K562 (cell line): Measurements from ENCODE around the gene SLIT1. TPM values are rescaled to one million over a fixed set of nuclear protein-coding genes. Genes with fewer than 3 reads are reported as not detected.

Experiments
- ATAC-seq: fragments of 200-7000 bp; cut with Tn5 transposase; 3 replicates; pipeline ENCODE4 v1.9.1; 2020; ENCODE audit warnings: moderate library complexity
- BruUV-seq: library from RNA; stranded (reverse); fragments of 400-500 nt; replicated peaks from 2 replicates; lab custom pipeline; 2021; lab: Mats Ljungman, UMichigan
- CTCF ChIA-PET: fragments of 300-600 bp; formaldehyde crosslinking; extraction: SDS; loops from one replicate; lab custom pipeline; 2021; ENCODE audit warnings: low intra/inter-chr PET ratio; lab: Yijun Ruan, JAX
- POLR2A ChIA-PET: fragments of 300-600, 350-650 bp; sonication (Branson Sonifier 250); formaldehyde crosslinking; extraction: SDS; loops from one replicate; lab custom pipeline; 2021; ENCODE audit warnings: antibody characterized with exemption, inconsistent platforms; lab: Yijun Ruan, JAX
- DNase-seq, 4 experiments: peaks; one replicate each; pipeline versions ENCODE4 v3.0.0 to v3.0.0-alpha.2; 2011 to 2018; ENCODE audit warnings: low spot score in 3 of 4, mixed read lengths in 3 of 4; ENCODE audit errors: extremely low read depth in 1 of 4
- FAIRE-seq: peaks from 2 replicates; lab custom pipeline; 2011; peaks lifted over from hg19 to GRCh38; lab: Jason Lieb, UNC
- H2AFZ ChIP-seq: 2 replicates; pipeline ENCODE4 v1.6.0; 2011; ENCODE audit warnings: low read depth, low read length, control low read depth, inconsistent platforms
- H3K27ac ChIP-seq: fragments of 200-600 bp; 3 replicates; pipeline ENCODE4 v1.8.0; 2011; ENCODE audit warnings: low read depth, mild to moderate bottlenecking, control low read depth, inconsistent platforms, low read length, moderate library complexity, mixed read lengths; ENCODE audit errors: extremely low read depth
- H3K27me3 ChIP-seq, 2 experiments: fragments of 300-600 bp in 1 of 2; 2 replicates in 1 of 2; 3 replicates in 1 of 2; pipeline versions ENCODE4 v1.6.0 to v1.8.0; 2011; ENCODE audit warnings: inconsistent platforms in 2 of 2, low read length in 2 of 2, mild to moderate bottlenecking in 1 of 2, mixed read lengths in 1 of 2, moderate library complexity in 1 of 2; ENCODE audit not compliant: control insufficient read depth in 2 of 2, insufficient read depth in 2 of 2
- H3K36me3 ChIP-seq: fragments of 300-600 bp; 3 replicates; pipeline ENCODE4 v1.8.0; 2011; ENCODE audit warnings: mild to moderate bottlenecking, low read length, inconsistent platforms; ENCODE audit not compliant: control insufficient read depth, insufficient read depth
- H3K4me1 ChIP-seq, 2 experiments: fragments of 200-600 bp in 1 of 2; replicated peaks in 1 of 2; 2 replicates in 1 of 2; 3 replicates in 1 of 2; pipeline versions ENCODE4 v1.5.1 to v1.8.0; 2011; ENCODE audit warnings: inconsistent platforms in 2 of 2, low read length in 2 of 2, mild to moderate bottlenecking in 1 of 2, mixed read lengths in 1 of 2, moderate library complexity in 1 of 2; ENCODE audit not compliant: control insufficient read depth in 2 of 2, insufficient read depth in 2 of 2
- H3K4me2 ChIP-seq: 2 replicates; pipeline ENCODE4 v1.6.1; 2011; ENCODE audit warnings: low read length, control low read depth, inconsistent platforms, mixed read lengths; ENCODE audit not compliant: insufficient read depth
- H3K4me3 ChIP-seq: fragments of 200-600 bp; sonication (generic), shearing (Covaris generic); 2 replicates; pipeline ENCODE4 v1.5.1; 2016; ENCODE audit warnings: control low read depth, inconsistent platforms
- H3K79me2 ChIP-seq: fragments of 200-600 bp; 3 replicates; pipeline ENCODE4 v1.8.0; 2011; ENCODE audit warnings: low read length, inconsistent platforms; ENCODE audit not compliant: control insufficient read depth, insufficient read depth
- H3K9ac ChIP-seq, 2 experiments: 2 replicates each; pipeline versions ENCODE4 v1.6.0 to v1.6.1; 2011; ENCODE audit warnings: low read depth in 2 of 2, low read length in 2 of 2, control low read depth in 1 of 2, inconsistent platforms in 1 of 2, mild to moderate bottlenecking in 1 of 2, mixed read lengths in 1 of 2; ENCODE audit not compliant: insufficient read depth in 1 of 2
- H3K9me1 ChIP-seq: one replicate; pipeline ENCODE4 v1.6.0; 2011; ENCODE audit warnings: inconsistent platforms, mild to moderate bottlenecking, low read length, moderate library complexity; ENCODE audit not compliant: control insufficient read depth, insufficient read depth
- H3K9me3 ChIP-seq: replicated peaks from 2 replicates; pipeline ENCODE4 v1.5.1; 2011; ENCODE audit warnings: low read depth, low read length, inconsistent platforms; ENCODE audit not compliant: control insufficient read depth, insufficient read depth
- H4K20me1 ChIP-seq: replicated peaks from 2 replicates; pipeline ENCODE4 v1.6.1; 2011; ENCODE audit warnings: low read length, inconsistent platforms, mixed read lengths; ENCODE audit not compliant: control insufficient read depth, insufficient read depth
- ARHGAP35 ChIP-seq: fragments of 450-650 bp; IDR thresholded peaks from 2 replicates; pipeline ENCODE4 v1.6.1; 2018; ENCODE audit not compliant: partially characterized antibody
- DMBX1 ChIP-seq: fragments of 250-450 bp; sonication (Bioruptor Pico); IDR thresholded peaks from 2 replicates; pipeline ENCODE4 v1.8.0; 2022; ENCODE audit warnings: inconsistent platforms, mild to moderate bottlenecking, moderate library complexity, borderline replicate concordance
- ESRRA ChIP-seq: fragments of 450-650 bp; IDR thresholded peaks from 2 replicates; pipeline ENCODE4 v1.6.1; 2014; ENCODE audit warnings: low read depth, mild to moderate bottlenecking, moderate library complexity, borderline replicate concordance
- GTF3C2 ChIP-seq: IDR thresholded peaks from 3 replicates; pipeline ENCODE4 v1.6.1; 2011; ENCODE audit warnings: borderline replicate concordance, mild to moderate bottlenecking, moderate library complexity; ENCODE audit not compliant: insufficient read length; ENCODE audit errors: extremely low read depth
- POLR2G ChIP-seq: fragments of 200-400 bp; formaldehyde crosslinking; IDR thresholded peaks from 2 replicates; pipeline ENCODE4 v1.6.1; 2017; ENCODE audit warnings: low read depth, mild to moderate bottlenecking, antibody characterized with exemption, low read length, moderate library complexity
- POLR3A ChIP-seq: IDR thresholded peaks from 2 replicates; pipeline ENCODE4 v1.6.1; 2011; ENCODE audit warnings: borderline replicate concordance, mild to moderate bottlenecking, moderate library complexity; ENCODE audit not compliant: insufficient read length, insufficient read depth; ENCODE audit errors: extremely low read depth
- RERE ChIP-seq: sonication (generic); formaldehyde crosslinking; IDR thresholded peaks from 2 replicates; pipeline ENCODE4 v1.8.0; 2023; ENCODE audit warnings: missing genetic modification reagents, mild to moderate bottlenecking, borderline replicate concordance
- SNRNP70 ChIP-seq: fragments of 200-400 bp; formaldehyde crosslinking; optimal IDR thresholded peaks from 2 replicates; pipeline ENCODE3; 2017; ENCODE audit warnings: low read depth, low read length
- ZNF586 ChIP-seq: fragments of 450-650 bp; formaldehyde crosslinking; conservative IDR thresholded peaks from 2 replicates; pipeline ENCODE4 v1.4.0; 2020; ENCODE audit warnings: mild to moderate bottlenecking, moderate library complexity
- WGBS: fragments of 100-300 bp; shearing (Covaris generic); methylation state at CpG from one replicate; pipeline ENCODE4 v1.1.6; 2016; ENCODE audit warnings: low coverage, mixed read lengths; ENCODE audit not compliant: insufficient coverage; ENCODE audit errors: missing lambda C conversion rate; 5-methylcytosine and 5-hydroxymethylcytosine counted together
- in situ Hi-C: fragments of 300-500 bp; cut with MboI; formaldehyde crosslinking; loops from 4 replicates; pipeline ENCODE4 v1.15.0; 2018; ENCODE audit warnings: inconsistent platforms, mixed read lengths
- intact Hi-C: fragments of 100-400 bp; cut with micrococcal nuclease; formaldehyde crosslinking; loops from 2 replicates; pipeline ENCODE4 v1.14.2; 2022
- polyA plus RNA-seq, 8 experiments: library from polyadenylated mRNA; depleted of rRNA in 4 of 8; stranded (reverse) in 5 of 8; unstranded in 3 of 8; fragments of >200 nt; fragmentation: Nextera tagmentation in 2 of 8; fragmentation: Illumina TruSeq in 1 of 8; extraction: Ambion mirVana in 2 of 8; extraction: Trizol in 1 of 8; gene quantifications; 2 replicates each; pipeline versions ENCODE4 v1.2.1 to v1.2.3, GENCODE V29; 2011 to 2014; ENCODE audit warnings: inconsistent platforms in 1 of 8, missing spikeins in 1 of 8
- total RNA-seq, 7 experiments: library from RNA; depleted of rRNA in 6 of 7; stranded (reverse); fragments of >200 nt in 6 of 7; fragmentation: Illumina TruSeq in 2 of 7; extraction: Trizol in 2 of 7; gene quantifications; 2 replicates each; pipeline versions ENCODE4 v1.2.1 to v1.2.3, GENCODE V29; 2011 to 2021; ENCODE audit warnings: low replicate concordance in 1 of 7
- TF ChIP-seq, protein P1 (sequence below): fragments of 200-800 bp; sonication (Bioruptor generic); IDR thresholded peaks from 2 replicates; pipeline ENCODE4 v1.6.1; 2017; ENCODE audit warnings: missing genetic modification characterization, missing compliant biosample characterization

Gene SLIT1
- total and polyA plus RNA-seq, 9 of the 15 experiments (the other 6 are each of a cell fraction or from before 2014, with no cell fraction given), result 0.01 to 0.11 (median 0.04) TPM; not detected in 3

- TF ChIP-seq, protein P1, sequence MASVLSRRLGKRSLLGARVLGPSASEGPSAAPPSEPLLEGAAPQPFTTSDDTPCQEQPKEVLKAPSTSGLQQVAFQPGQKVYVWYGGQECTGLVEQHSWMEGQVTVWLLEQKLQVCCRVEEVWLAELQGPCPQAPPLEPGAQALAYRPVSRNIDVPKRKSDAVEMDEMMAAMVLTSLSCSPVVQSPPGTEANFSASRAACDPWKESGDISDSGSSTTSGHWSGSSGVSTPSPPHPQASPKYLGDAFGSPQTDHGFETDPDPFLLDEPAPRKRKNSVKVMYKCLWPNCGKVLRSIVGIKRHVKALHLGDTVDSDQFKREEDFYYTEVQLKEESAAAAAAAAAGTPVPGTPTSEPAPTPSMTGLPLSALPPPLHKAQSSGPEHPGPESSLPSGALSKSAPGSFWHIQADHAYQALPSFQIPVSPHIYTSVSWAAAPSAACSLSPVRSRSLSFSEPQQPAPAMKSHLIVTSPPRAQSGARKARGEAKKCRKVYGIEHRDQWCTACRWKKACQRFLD (CRISPR knock-in tag), result no peak
- TF ChIP-seq DMBX1 (CRISPR knock-in tag), result no peak
- TF ChIP-seq POLR3A, result no peak
Measured at GRCh38 chr10:97006364-97006763, 179.4 kb downstream of the SLIT1 start (continued).

DNA sequence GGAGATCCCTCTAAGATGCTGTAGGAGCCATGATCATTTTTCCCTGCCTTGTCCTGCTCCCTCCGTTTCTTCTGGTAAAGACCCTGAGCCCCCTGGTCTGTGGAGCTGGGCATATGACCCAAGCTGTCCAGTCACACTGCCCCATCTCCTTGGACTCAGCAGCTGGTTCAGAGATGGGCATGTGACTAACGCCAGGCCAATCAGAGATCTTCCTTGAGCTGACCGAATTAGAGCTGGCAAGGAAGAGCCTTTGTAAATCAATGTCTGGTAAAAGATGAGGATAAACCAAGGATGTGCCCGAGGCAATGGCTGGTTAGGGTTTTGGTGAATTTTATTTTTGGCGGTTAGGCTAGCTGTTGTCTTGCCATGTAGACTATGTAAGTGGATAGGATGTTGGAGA lies 180.4 kb downstream of the SLIT1 start:
- no peaks in the 10 kb centered on the region for H4K20me1 ChIP-seq
- ChIA-PET CTCF (no interaction called here), POLR2A (no interaction called here)
- WGBS, result 4% methylated on average over 5 of the region's 5 CpGs
- no peaks in the 10 kb centered on the region for H3K9me3 ChIP-seq
- H3K9me1 ChIP-seq, result no peaks in the 10 kb centered on the region
- H3K27ac ChIP-seq, result no peak overlapping the region
- H2AFZ ChIP-seq, result no peak overlapping the region
- H3K79me2 ChIP-seq, result no peaks in the 10 kb centered on the region
- in situ Hi-C loops, result no loop called here
- H3K4me1 ChIP-seq, result 0 out of 5 replicates have a peak, but pooled peaks cover 0 to 2% of the 10 kb centered on the region in 2 experiments
- intact Hi-C loops, result no loop called here
- no peak overlapping the region for H3K9ac ChIP-seq
- H3K27me3 ChIP-seq, result no peaks in the 10 kb centered on the region
- H3K4me3 ChIP-seq, result no peak overlapping the region
- no peak overlapping the region for H3K4me2 ChIP-seq
- no TSS peak for BruUV-seq
- FAIRE-seq (no peak), DNase-seq (no peak), ATAC-seq (no peak)
- no peaks in the 10 kb centered on the region for H3K36me3 ChIP-seq
- TF ChIP-seq POLR2G (no peak), GTF3C2 (no peak), ARHGAP35 (no peak), ESRRA (no peak), RERE (CRISPR knock-in tag) (no peak), ZNF586 (CRISPR knock-in tag) (no peak), SNRNP70 (no peak)
